A673 (cell line): ENCODE measurements around the gene SPEF1. TPM values are rescaled to one million over a fixed set of nuclear protein-coding genes. Genes with fewer than 3 reads are reported as not detected.

Source experiments
- BruUV-seq: library from RNA; stranded (reverse); fragments of 400-500 nt; replicated peaks from 2 replicates; lab custom pipeline; 2021; lab: Mats Ljungman, UMichigan
- CTCF ChIA-PET: fragments of 300-600 bp; sonication (Branson Sonifier 250); formaldehyde crosslinking; loops from one replicate; lab custom pipeline; 2022; ENCODE audit warnings: antibody characterized with exemption; lab: Charles Lee
- POLR2A ChIA-PET: fragments of 300-600 bp; sonication (Branson Sonifier 250); formaldehyde crosslinking; loops from one replicate; lab custom pipeline; 2022; ENCODE audit warnings: antibody characterized with exemption; ENCODE audit not compliant: low non-redundant PET; lab: Charles Lee
- DNase-seq: peaks from one replicate; pipeline ENCODE4 v3.0.0-alpha.2; 2015; ENCODE audit warnings: low spot score
- H3K27ac ChIP-seq: fragments of 200-600 bp; sonication (generic); 2 replicates; pipeline ENCODE4 v1.5.1; 2016; ENCODE audit warnings: mixed run types, low read depth, mild to moderate bottlenecking, mixed read lengths, antibody characterized with exemption, low read length; ENCODE audit not compliant: poor library complexity, severe bottlenecking
- H3K27me3 ChIP-seq: fragments of 200-600 bp; sonication (generic); replicated peaks from 2 replicates; pipeline ENCODE4 v1.6.1; 2017; ENCODE audit warnings: mixed run types, low read depth, mild to moderate bottlenecking, mixed read lengths, antibody characterized with exemption, low read length; ENCODE audit not compliant: insufficient read depth, poor library complexity
- H3K36me3 ChIP-seq: fragments of 200-600 bp; sonication (generic); 2 replicates; pipeline ENCODE4 v1.6.1; 2016; ENCODE audit warnings: mixed run types, mild to moderate bottlenecking, mixed read lengths, antibody characterized with exemption, low read length; ENCODE audit not compliant: insufficient read depth, poor library complexity, severe bottlenecking
- H3K4me1 ChIP-seq: fragments of 200-600 bp; sonication (generic); 2 replicates; pipeline ENCODE4 v1.6.1; 2017; ENCODE audit warnings: mixed run types, mild to moderate bottlenecking, mixed read lengths, antibody characterized with exemption, low read length; ENCODE audit not compliant: insufficient read depth, poor library complexity, severe bottlenecking
- H3K4me3 ChIP-seq: fragments of 200-600 bp; sonication (generic); 2 replicates; pipeline ENCODE4 v1.5.1; 2016; ENCODE audit warnings: low read depth, mixed run types, mild to moderate bottlenecking, mixed read lengths, low read length; ENCODE audit not compliant: poor library complexity, severe bottlenecking
- H3K9me3 ChIP-seq: fragments of 200-600 bp; sonication (generic); 2 replicates; pipeline ENCODE4 v1.6.1; 2016; ENCODE audit warnings: mixed run types, low read depth, mild to moderate bottlenecking, mixed read lengths, antibody characterized with exemption, low read length; ENCODE audit not compliant: poor library complexity, severe bottlenecking
- EZH2 ChIP-seq: fragments of 200-600 bp; sonication (generic); IDR thresholded peaks from 2 replicates; pipeline ENCODE4 v1.6.1; 2017; ENCODE audit warnings: borderline replicate concordance, low read depth, mild to moderate bottlenecking, mixed read lengths, antibody characterized with exemption, low read length; ENCODE audit not compliant: poor library complexity, severe bottlenecking
- intact Hi-C: fragments of 100-400 bp; cut with micrococcal nuclease; formaldehyde crosslinking; loops from one replicate; pipeline ENCODE4 v1.10.0; 2022; ENCODE audit not compliant: unreplicated experiment
- total RNA-seq: library from RNA; stranded (reverse); gene quantifications from 2 replicates; pipeline ENCODE4 v1.2.3, GENCODE V29; 2021
- TF ChIP-seq, protein P1 (sequence below): fragments of 300-800, 200-600 bp; sonication (generic); conservative IDR thresholded peaks from 2 replicates; pipeline ENCODE4 v1.5.1; 2017; ENCODE audit warnings: low read depth, mild to moderate bottlenecking, antibody characterized with exemption, low read length, moderate library complexity, mixed read lengths

The SPEF1 gene
- total RNA-seq, 1 experiment from 2014 or later = 0.49 TPM

DNA sequence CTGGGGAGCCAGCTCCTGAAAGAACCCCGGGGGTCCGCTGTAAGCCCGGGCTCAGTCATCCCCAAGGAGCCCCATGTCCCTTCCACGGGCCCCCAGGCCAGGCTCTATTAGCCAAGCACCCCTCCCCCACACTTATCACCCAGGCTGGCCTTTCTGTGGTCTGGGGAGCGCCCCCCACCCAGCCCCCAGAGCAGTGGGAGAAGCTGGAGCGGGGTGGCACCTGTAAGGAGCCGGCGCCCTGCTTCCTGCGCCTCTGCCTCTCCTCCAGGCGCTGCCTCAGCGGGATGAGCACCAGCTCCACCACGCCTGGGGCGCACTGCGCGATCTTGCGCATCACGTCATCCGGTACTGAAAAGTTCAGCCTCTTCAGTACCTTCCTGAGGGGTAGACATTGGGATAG lies 2.3 kb downstream of the SPEF1 start:
- CTCF ChIA-PET = no interaction called here
- Histone ChIP-seq H3K36me3 (no peaks in the 10 kb centered on the region), H3K4me3 (peak overlapping the region; percentile 47), H3K4me1 (peaks cover 22% of the 10 kb centered on the region), H3K27me3 (peaks cover 12% of the 10 kb centered on the region), H3K27ac (no peak overlapping the region), H3K9me3 (no peaks in the 10 kb centered on the region)
- no peak for DNase-seq
- BruUV-seq = no TSS peak
- intact Hi-C loops = no loop called here
- POLR2A ChIA-PET = no interaction called here
- no peak for TF ChIP-seq EZH2
- TF ChIP-seq, protein P1, sequence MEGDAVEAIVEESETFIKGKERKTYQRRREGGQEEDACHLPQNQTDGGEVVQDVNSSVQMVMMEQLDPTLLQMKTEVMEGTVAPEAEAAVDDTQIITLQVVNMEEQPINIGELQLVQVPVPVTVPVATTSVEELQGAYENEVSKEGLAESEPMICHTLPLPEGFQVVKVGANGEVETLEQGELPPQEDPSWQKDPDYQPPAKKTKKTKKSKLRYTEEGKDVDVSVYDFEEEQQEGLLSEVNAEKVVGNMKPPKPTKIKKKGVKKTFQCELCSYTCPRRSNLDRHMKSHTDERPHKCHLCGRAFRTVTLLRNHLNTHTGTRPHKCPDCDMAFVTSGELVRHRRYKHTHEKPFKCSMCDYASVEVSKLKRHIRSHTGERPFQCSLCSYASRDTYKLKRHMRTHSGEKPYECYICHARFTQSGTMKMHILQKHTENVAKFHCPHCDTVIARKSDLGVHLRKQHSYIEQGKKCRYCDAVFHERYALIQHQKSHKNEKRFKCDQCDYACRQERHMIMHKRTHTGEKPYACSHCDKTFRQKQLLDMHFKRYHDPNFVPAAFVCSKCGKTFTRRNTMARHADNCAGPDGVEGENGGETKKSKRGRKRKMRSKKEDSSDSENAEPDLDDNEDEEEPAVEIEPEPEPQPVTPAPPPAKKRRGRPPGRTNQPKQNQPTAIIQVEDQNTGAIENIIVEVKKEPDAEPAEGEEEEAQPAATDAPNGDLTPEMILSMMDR = no peak

DNA sequence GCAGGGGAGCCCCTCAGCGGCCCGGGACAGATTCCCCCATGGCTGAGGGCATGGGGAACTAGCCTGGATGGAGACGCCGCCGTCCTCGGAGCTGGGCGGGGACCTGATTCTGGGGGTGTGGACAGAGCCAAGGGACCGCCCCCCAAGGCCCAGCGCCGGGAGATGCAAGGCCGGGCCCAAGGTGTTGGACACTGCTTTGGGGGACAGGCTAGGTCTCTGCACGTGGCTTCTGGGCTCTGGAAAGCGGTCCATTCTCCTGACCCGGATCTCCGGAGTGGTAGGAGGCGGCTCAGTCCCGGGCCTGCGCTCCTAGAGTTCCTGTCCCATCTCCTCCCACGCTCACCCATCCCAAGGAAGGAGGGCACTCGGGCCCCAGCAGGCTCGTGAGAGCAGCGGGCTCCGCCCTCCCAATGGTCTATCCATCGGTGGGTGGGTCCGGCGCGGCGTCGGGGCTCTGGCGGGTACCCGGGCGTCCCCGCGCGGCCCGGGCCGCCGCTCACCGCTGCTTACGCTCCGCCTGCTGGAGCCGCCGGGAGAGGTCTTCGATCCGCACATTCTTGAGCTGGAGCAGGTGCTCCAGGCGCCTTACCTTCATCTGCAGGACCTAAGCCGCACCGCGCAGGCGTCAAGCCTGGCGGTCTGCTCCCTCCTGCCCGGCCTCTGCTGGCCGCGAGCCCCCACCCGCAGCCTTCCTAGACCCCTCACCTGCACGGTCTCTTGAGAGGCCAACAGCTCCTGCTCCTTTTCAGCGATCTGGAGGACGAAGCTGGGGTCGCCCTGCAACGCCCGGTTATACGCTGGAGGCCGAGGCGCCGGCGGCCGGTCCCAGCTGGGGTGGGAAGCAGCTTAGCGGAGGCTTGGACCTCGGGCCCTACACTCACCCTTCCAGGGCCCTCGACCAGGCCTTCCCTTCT lies 3.3 kb downstream of the SPEF1 start:
- intact Hi-C loops = no loop called here
- POLR2A ChIA-PET = no interaction called here

DNA sequence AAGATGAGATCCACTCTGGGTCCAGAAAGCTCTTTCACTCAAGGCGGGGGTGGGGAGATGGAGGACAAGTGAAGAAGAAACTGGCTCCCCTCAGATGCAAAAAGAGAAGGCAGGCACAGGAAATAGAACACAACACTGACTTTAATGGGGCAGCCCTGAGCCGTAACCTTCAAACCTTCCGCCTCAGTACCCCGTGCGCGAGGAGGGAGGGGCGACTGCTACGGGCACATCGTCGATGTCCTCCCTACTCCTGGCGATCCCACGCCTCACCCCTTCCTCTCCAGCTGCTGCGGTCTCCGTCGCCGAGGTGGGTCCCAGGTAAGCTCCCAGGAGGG lies 3.9 kb downstream of the SPEF1 start:
- DNase-seq = no peak
- Histone ChIP-seq H3K4me1 (peaks cover 16% of the 10 kb centered on the region), H3K9me3 (no peaks in the 10 kb centered on the region), H3K4me3 (peak overlapping the region; percentile 47), H3K27me3 (peaks cover 12% of the 10 kb centered on the region), H3K36me3 (no peaks in the 10 kb centered on the region), H3K27ac (no peak overlapping the region)
- TF ChIP-seq EZH2 = no peak
- TF ChIP-seq, protein P1 = no peak
- ChIA-PET CTCF (no interaction called here), POLR2A (no interaction called here)
- intact Hi-C loops = no loop called here
- no TSS peak for BruUV-seq

More for the DNA sequence above, 3.3 kb downstream of the SPEF1 start:
- no peaks in the 10 kb centered on the region for H3K36me3 ChIP-seq
- H3K9me3 ChIP-seq = no peaks in the 10 kb centered on the region
- H3K4me1 ChIP-seq = peaks cover 16% of the 10 kb centered on the region
- H3K4me3 ChIP-seq = peak overlapping the region; percentile 47
- no TSS peak for BruUV-seq
- no peak for TF ChIP-seq EZH2
- TF ChIP-seq, protein P1 = no peak
- DNase-seq = peak; percentile 79
- peaks cover 12% of the 10 kb centered on the region for H3K27me3 ChIP-seq
- no peak overlapping the region for H3K27ac ChIP-seq
- CTCF ChIA-PET = interaction anchor here (0.8 kb wide), 1 partner anchor 9 kb away, joined by 3 read pairs; no protein-coding TSS in a partner anchor
